ENCODE data around the gene OR5B12.

- TF ChIP-seq, protein P1, sequence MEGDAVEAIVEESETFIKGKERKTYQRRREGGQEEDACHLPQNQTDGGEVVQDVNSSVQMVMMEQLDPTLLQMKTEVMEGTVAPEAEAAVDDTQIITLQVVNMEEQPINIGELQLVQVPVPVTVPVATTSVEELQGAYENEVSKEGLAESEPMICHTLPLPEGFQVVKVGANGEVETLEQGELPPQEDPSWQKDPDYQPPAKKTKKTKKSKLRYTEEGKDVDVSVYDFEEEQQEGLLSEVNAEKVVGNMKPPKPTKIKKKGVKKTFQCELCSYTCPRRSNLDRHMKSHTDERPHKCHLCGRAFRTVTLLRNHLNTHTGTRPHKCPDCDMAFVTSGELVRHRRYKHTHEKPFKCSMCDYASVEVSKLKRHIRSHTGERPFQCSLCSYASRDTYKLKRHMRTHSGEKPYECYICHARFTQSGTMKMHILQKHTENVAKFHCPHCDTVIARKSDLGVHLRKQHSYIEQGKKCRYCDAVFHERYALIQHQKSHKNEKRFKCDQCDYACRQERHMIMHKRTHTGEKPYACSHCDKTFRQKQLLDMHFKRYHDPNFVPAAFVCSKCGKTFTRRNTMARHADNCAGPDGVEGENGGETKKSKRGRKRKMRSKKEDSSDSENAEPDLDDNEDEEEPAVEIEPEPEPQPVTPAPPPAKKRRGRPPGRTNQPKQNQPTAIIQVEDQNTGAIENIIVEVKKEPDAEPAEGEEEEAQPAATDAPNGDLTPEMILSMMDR (IDR thresholded peaks at IDR 0.05) = no peak
- TF ChIP-seq POLR2A (IDR thresholded peaks at IDR 0.05) = no peak
These were observed 46.5 kb downstream of the OR5B12 start for GRCh38 chr11:58395581-58395980.
